Right atrium auricular region (tissue), 2 donors: ENCODE measurements around the gene FCHO2. TPM values are rescaled to one million over a fixed set of nuclear protein-coding genes. Genes with fewer than 3 reads are reported as not detected.
"Not testable (repeated sequence)": the region's sequence is repeated elsewhere in the genome, so short reads cannot be mapped to it uniquely, and the experiment has no call there.

Experiments used
- DNase-seq: peaks from one replicate; pipeline ENCODE4 v3.0.0-alpha.2; 2019; ENCODE audit warnings: low spot score
- H3K27ac ChIP-seq, 2 donors: fragments of 200-600 bp; sonication (generic); 1 replicate in 1 of 2; 2 replicates in 1 of 2; pipeline ENCODE4 v1.5.1; 2016 to 2019
- H3K27me3 ChIP-seq, 2 donors: fragments of 200-600 bp; sonication (generic); one replicate each; pipeline versions ENCODE4 v1.5.1 to v1.6.0; 2017 to 2019
- H3K36me3 ChIP-seq: fragments of 200-600 bp; sonication (generic); one replicate; pipeline ENCODE4 v1.5.1; 2016
- H3K4me1 ChIP-seq, 2 donors: fragments of 200-600 bp; sonication (generic); one replicate each; pipeline versions ENCODE4 v1.5.1 to v1.6.0; 2017 to 2019
- H3K4me3 ChIP-seq, 2 donors: fragments of 200-600 bp; sonication (generic); 1 replicate in 1 of 2; 2 replicates in 1 of 2; pipeline ENCODE4 v1.5.1; 2017 to 2019; ENCODE audit warnings: mild to moderate bottlenecking in 1 of 2, moderate library complexity in 1 of 2
- H3K9me3 ChIP-seq, 2 donors: fragments of 200-600 bp; sonication (generic); one replicate each; pipeline ENCODE4 v1.5.1; 2019
- total RNA-seq, 2 donors: library from RNA; depleted of rRNA; stranded (reverse); fragments of >200 nt; gene quantifications; one replicate each; pipeline ENCODE4 v1.1.0, GENCODE V29; 2016
- TF ChIP-seq, protein P1 (sequence below), 2 donors: fragments of 200-600 bp; sonication (generic); IDR thresholded peaks; one replicate each; pipeline ENCODE4 v1.5.1; 2019; ENCODE audit warnings: antibody characterized with exemption in 2 of 2

FCHO2 gene
- total RNA-seq, 2 donors from 2014 or later, result 10.7 to 12.1 TPM

DNA sequence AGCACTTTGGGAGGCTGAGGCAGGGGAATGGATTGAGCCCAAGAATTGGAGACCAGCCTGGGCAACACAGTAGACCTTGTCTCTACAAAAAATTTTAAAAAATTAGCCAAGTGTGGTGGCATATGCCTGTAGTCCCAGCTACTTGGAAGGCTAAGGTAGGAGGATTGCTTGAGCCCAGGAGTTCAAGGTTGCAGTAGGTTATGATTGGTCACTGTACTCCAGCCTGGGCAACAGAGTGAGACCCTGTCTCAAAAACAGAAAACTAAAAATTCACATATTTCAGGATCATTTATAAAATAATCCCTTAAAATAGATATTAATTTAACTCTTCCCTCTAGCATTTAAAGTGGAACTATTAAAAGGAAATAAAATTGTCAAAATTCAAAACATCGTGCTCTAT, 3.4 kb downstream of the FCHO2 start:
- Histone ChIP-seq H3K27ac (no peak overlapping the region), H3K4me3 (no peak overlapping the region), H3K4me1 (peaks cover 0 to 22% of the 10 kb centered on the region in 2 donors), H3K27me3 (no peaks in the 10 kb centered on the region), H3K36me3 (no peaks in the 10 kb centered on the region), H3K9me3 (no peaks in the 10 kb centered on the region)
- TF ChIP-seq, protein P1, sequence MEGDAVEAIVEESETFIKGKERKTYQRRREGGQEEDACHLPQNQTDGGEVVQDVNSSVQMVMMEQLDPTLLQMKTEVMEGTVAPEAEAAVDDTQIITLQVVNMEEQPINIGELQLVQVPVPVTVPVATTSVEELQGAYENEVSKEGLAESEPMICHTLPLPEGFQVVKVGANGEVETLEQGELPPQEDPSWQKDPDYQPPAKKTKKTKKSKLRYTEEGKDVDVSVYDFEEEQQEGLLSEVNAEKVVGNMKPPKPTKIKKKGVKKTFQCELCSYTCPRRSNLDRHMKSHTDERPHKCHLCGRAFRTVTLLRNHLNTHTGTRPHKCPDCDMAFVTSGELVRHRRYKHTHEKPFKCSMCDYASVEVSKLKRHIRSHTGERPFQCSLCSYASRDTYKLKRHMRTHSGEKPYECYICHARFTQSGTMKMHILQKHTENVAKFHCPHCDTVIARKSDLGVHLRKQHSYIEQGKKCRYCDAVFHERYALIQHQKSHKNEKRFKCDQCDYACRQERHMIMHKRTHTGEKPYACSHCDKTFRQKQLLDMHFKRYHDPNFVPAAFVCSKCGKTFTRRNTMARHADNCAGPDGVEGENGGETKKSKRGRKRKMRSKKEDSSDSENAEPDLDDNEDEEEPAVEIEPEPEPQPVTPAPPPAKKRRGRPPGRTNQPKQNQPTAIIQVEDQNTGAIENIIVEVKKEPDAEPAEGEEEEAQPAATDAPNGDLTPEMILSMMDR (IDR thresholded peaks at IDR 0.05), result no peak
- no peak for DNase-seq

DNA sequence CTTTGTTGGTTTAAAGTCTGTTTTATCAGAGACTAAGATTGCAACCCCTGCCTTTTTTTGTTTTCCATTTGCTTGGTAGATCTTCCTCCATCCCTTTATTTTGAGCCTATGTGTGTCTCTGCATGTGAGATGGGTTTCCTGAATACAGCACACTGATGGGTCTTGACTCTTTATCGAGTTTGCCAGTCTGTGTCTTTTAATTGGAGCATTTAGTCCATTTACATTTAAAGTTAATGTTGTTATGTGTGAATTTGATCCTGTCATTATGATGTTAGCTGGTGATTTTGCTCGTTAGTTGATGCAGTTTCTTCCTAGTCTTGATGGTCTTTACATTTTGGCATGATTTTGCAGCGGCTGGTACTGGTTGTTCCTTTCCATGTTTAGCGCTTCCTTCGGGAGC, 18.6 kb downstream of the FCHO2 start:
- not testable (repeated sequence) for H3K27ac ChIP-seq, H3K27me3 ChIP-seq, DNase-seq, H3K4me3 ChIP-seq, H3K9me3 ChIP-seq, H3K36me3 ChIP-seq, H3K4me1 ChIP-seq

DNA sequence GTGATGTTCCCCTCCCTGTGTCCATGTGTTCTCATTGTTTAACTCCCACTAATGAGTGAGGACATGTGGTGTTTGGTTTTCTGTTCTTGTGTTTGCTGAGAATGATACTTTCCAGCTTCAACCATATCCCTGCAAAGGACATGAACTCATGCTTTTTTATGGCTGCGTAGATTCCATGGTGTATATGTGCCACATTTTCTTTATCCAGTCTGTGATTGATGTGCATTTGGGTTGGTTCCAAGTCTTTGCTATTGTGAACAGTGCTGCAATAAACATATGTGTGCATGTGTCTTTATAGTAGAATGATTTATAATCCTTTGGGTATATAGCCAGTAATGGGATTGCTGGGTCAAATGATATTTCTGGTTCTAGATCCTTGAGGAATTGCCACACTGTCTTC, 21.0 kb downstream of the FCHO2 start:
- H3K36me3 ChIP-seq, H3K9me3 ChIP-seq, H3K4me1 ChIP-seq, H3K27ac ChIP-seq, H3K27me3 ChIP-seq, H3K4me3 ChIP-seq, DNase-seq: not testable (repeated sequence)

DNA sequence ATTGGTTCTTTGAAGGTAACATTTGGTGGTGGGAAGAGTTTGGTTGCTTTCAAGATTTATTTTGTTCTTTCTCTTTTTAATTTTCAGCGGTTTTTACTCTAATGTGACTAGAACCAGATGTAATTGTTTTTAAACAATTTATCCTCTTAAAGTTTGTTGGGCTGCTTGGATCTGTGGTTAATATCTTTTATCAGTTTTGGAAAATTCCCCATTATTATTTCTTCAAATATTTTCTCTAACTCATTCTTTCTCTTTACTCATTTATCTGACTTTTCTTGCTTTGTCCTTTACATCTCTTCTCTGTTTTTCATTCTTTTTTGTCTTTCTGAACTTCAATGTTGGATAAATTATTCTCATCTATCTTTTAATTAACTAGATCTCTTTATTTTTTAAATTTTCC, 29.9 kb downstream of the FCHO2 start:
- TF ChIP-seq, protein P1 (IDR thresholded peaks at IDR 0.05), result no peak
- Histone ChIP-seq H3K27me3 (no peaks in the 10 kb centered on the region), H3K4me3 (no peak overlapping the region), H3K4me1 (no peaks in the 10 kb centered on the region), H3K9me3 (no peaks in the 10 kb centered on the region), H3K36me3 (peaks cover 5% of the 10 kb centered on the region), H3K27ac (no peak overlapping the region)
- no peak for DNase-seq

DNA sequence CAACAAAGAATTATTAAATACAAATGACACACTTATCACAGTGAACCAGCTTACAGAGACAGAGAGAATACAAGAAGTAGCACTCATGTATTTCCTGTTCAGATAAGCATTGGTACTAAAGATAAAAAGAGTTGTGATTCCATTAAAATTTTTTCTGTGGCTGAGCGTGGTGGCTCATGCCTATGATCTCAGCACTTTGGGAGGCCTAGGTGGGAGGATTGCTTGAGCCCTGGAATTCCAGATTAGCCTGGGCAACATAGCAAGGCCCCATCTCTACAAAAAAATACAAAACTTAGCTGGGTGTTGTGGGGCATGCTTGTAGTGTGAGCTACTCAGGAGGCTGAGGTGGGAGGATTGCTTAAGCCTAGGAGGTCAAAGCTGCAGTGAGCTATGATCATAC, 32.9 kb downstream of the FCHO2 start:
- Histone ChIP-seq H3K36me3 (peaks cover 17% of the 10 kb centered on the region), H3K27me3 (no peaks in the 10 kb centered on the region), H3K9me3 (no peaks in the 10 kb centered on the region), H3K4me1 (no peaks in the 10 kb centered on the region), H3K4me3 (no peak overlapping the region), H3K27ac (no peak overlapping the region)
- TF ChIP-seq, protein P1 (IDR thresholded peaks at IDR 0.05), result no peak
- DNase-seq, result no peak

DNA sequence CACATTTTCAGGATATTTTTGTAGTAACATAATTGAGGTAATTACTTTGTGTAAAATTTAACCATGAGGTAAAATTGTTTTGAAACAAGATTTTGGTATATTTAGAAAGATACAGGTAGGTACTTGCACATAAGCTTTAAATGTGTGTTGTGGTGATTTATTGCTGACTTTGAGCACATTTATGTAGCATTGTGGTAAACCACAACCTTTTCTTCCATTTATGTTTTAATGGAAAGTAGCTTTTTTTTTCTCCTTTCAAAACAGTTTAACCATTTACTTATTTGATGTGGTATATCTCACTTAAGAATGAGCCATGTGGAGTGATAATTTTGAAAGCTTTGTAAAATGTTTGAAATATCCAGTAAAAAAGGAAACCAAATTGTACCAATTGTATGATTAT, 35.6 kb downstream of the FCHO2 start:
- no peak overlapping the region for H3K27ac ChIP-seq
- H3K27me3 ChIP-seq, result no peaks in the 10 kb centered on the region
- TF ChIP-seq, protein P1 (IDR thresholded peaks at IDR 0.05), result no peak
- H3K4me3 ChIP-seq, result no peak overlapping the region
- no peak for DNase-seq
- H3K4me1 ChIP-seq, result no peaks in the 10 kb centered on the region
- H3K9me3 ChIP-seq, result no peaks in the 10 kb centered on the region
- H3K36me3 ChIP-seq, result peaks cover 29% of the 10 kb centered on the region

DNA sequence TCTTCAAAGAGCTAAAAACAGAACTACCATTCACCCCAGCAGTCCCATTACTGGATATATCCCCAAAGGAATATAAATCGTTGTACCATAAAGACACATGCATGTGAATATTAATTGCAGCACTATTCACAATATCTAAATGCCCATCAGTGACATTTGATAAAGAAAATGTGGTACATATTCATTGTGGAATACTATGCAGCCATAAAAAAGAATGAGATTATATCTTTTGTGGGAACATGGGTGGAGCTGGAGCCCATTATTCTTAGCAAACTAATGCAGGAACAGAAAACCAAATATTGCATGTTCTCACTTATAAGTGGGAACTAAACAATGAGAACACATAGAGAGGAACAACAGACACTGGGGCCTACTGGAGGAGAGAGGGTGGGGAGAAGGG, 38.7 kb downstream of the FCHO2 start:
- no peak for DNase-seq

More for the DNA sequence above, 38.7 kb downstream of the FCHO2 start:
- H3K27ac ChIP-seq, result no peak overlapping the region
- no peaks in the 10 kb centered on the region for H3K9me3 ChIP-seq
- peaks cover 29% of the 10 kb centered on the region for H3K36me3 ChIP-seq
- H3K4me1 ChIP-seq, result no peaks in the 10 kb centered on the region
- H3K27me3 ChIP-seq, result no peaks in the 10 kb centered on the region
- no peak overlapping the region for H3K4me3 ChIP-seq
- TF ChIP-seq, protein P1 (IDR thresholded peaks at IDR 0.05), result no peak
